CD14-positive monocyte (primary cell): ENCODE results near the gene FNBP1L. TPM values are rescaled to one million over a fixed set of nuclear protein-coding genes. Genes with fewer than 3 reads are reported as not detected.

ENCODE experiments used
- DNase-seq, 3 donors: peaks; one replicate each; pipeline ENCODE4 v3.0.0-alpha.2; 2011 to 2022
- H2AFZ ChIP-seq: 2 replicates; pipeline ENCODE4 v1.6.0; 2012; ENCODE audit warnings: mild to moderate bottlenecking, low read depth, low read length, inconsistent platforms; ENCODE audit not compliant: insufficient read depth, poor library complexity, severe bottlenecking
- H3K27ac ChIP-seq, 2 donors: 1 replicate in 1 of 2; 2 replicates in 1 of 2; pipeline ENCODE4 v1.5.1; 2012 to 2013; ENCODE audit warnings: low read length in 2 of 2, control low read depth in 1 of 2, inconsistent platforms in 1 of 2, low read depth in 1 of 2, mild to moderate bottlenecking in 1 of 2
- H3K27me3 ChIP-seq, 2 donors: one replicate each; pipeline versions ENCODE4 v1.6.0 to v1.6.1; 2011 to 2013; ENCODE audit warnings: low read length in 2 of 2; ENCODE audit not compliant: control insufficient read depth in 2 of 2, insufficient read depth in 2 of 2
- H3K36me3 ChIP-seq, 2 donors: replicated peaks in 1 of 2; 1 replicate in 1 of 2; 2 replicates in 1 of 2; pipeline versions ENCODE4 v1.5.1 to v1.6.1; 2012 to 2013; ENCODE audit warnings: low read length in 2 of 2, control low read depth in 1 of 2, inconsistent platforms in 1 of 2, mild to moderate bottlenecking in 1 of 2; ENCODE audit not compliant: insufficient read depth in 2 of 2, control insufficient read depth in 1 of 2
- H3K4me1 ChIP-seq, 2 donors: 1 replicate in 1 of 2; 2 replicates in 1 of 2; pipeline versions ENCODE4 v1.5.1 to v1.6.1; 2012 to 2013; ENCODE audit warnings: low read length in 2 of 2, control low read depth in 1 of 2, inconsistent platforms in 1 of 2, mild to moderate bottlenecking in 1 of 2, moderate library complexity in 1 of 2; ENCODE audit not compliant: insufficient read depth in 2 of 2, control insufficient read depth in 1 of 2
- H3K4me2 ChIP-seq: replicated peaks from 2 replicates; pipeline ENCODE3; 2012; ENCODE audit warnings: low read length, moderate library complexity, mild to moderate bottlenecking; ENCODE audit not compliant: poor library complexity, severe bottlenecking; ENCODE audit errors: extremely low read depth
- H3K4me3 ChIP-seq, 3 experiments: fragments of 200-600 bp in 1 of 3; sonication (generic) in 1 of 3; replicated peaks in 1 of 3; 1 replicate in 2 of 3; 2 replicates in 1 of 3; pipeline ENCODE4 v1.5.1; 2011 to 2013; ENCODE audit warnings: low read length in 3 of 3, mild to moderate bottlenecking in 3 of 3, control low read depth in 2 of 3, low read depth in 2 of 3, inconsistent platforms in 1 of 3, moderate library complexity in 1 of 3
- H3K79me2 ChIP-seq: 2 replicates; pipeline ENCODE4 v1.6.0; 2012; ENCODE audit warnings: mild to moderate bottlenecking, control low read depth, inconsistent platforms, low read length, moderate library complexity; ENCODE audit not compliant: insufficient read depth
- H3K9ac ChIP-seq: 2 replicates; pipeline ENCODE4 v1.6.0; 2017; ENCODE audit warnings: low read length, mild to moderate bottlenecking; ENCODE audit not compliant: insufficient read depth, poor library complexity, severe bottlenecking
- H3K9me3 ChIP-seq, 2 donors: replicated peaks in 1 of 2; 1 replicate in 1 of 2; 2 replicates in 1 of 2; pipeline versions ENCODE4 v1.5.1 to v1.6.1; 2012 to 2013; ENCODE audit warnings: low read length in 2 of 2, control low read depth in 1 of 2; ENCODE audit not compliant: control insufficient read depth in 1 of 2, insufficient read depth in 1 of 2
- H4K20me1 ChIP-seq: 2 replicates; pipeline ENCODE4 v1.6.0; 2012; ENCODE audit warnings: mild to moderate bottlenecking, low read length, control low read depth, moderate library complexity; ENCODE audit not compliant: insufficient read depth
- H3K27ac Mint-ChIP-seq, 7 donors: one replicate each; pipeline ENCODE4 v1.8.0; 2020; ENCODE audit warnings: mild to moderate bottlenecking in 7 of 7, mixed read lengths in 7 of 7, moderate library complexity in 6 of 7, inconsistent platforms in 2 of 7
- H3K27me3 Mint-ChIP-seq, 3 donors: one replicate each; pipeline ENCODE4 v1.8.0; 2021 to 2022; ENCODE audit warnings: low read depth in 3 of 3, mild to moderate bottlenecking in 3 of 3, mixed read lengths in 3 of 3, moderate library complexity in 3 of 3, inconsistent platforms in 1 of 3
- H3K36me3 Mint-ChIP-seq, 2 donors: one replicate each; pipeline ENCODE4 v1.8.0; 2020; ENCODE audit warnings: mixed read lengths in 2 of 2, inconsistent platforms in 1 of 2, mild to moderate bottlenecking in 1 of 2
- H3K4me1 Mint-ChIP-seq: one replicate; pipeline ENCODE4 v1.8.0; 2020; ENCODE audit warnings: mild to moderate bottlenecking, mixed read lengths
- H3K4me3 Mint-ChIP-seq, 2 donors: one replicate each; pipeline ENCODE4 v1.8.0; 2020; ENCODE audit warnings: mild to moderate bottlenecking in 2 of 2, mixed read lengths in 2 of 2, moderate library complexity in 1 of 2
- H3K9me3 Mint-ChIP-seq, 7 donors: one replicate each; pipeline ENCODE4 v1.8.0; 2020 to 2022; ENCODE audit warnings: mixed read lengths in 7 of 7, mild to moderate bottlenecking in 6 of 7, moderate library complexity in 6 of 7, inconsistent platforms in 2 of 7
- CTCF ChIP-seq: fragments of 200-600 bp; IDR thresholded peaks from one replicate; pipeline ENCODE4 v1.8.0; 2022; ENCODE audit warnings: antibody characterized with exemption, mild to moderate bottlenecking
- WGBS: methylation state at CpG from one replicate; pipeline ENCODE4 v1.1.5; 2013; ENCODE audit warnings: missing lambda C conversion rate; ENCODE audit not compliant: insufficient coverage; 5-methylcytosine and 5-hydroxymethylcytosine counted together
- intact Hi-C, 2 donors: fragments of 100-400 bp; cut with micrococcal nuclease; formaldehyde crosslinking; loops; one replicate each; pipeline versions ENCODE4 v1.15.0 to v1.15.1; 2023
- polyA plus RNA-seq, 3 donors: library from polyadenylated mRNA; depleted of rRNA in 1 of 3; unstranded in 2 of 3; stranded (reverse) in 1 of 3; fragments of 300-500 nt in 2 of 3; fragments of >200 nt in 1 of 3; fragmentation: Illumina TruSeq in 2 of 3; gene quantifications; 1 replicate in 2 of 3; 2 replicates in 1 of 3; pipeline ENCODE4 v1.2.3, GENCODE V29; 2012 to 2021

Gene FNBP1L
- polyA plus RNA-seq, 3 donors, result 0.15 to 0.32 (median 0.28) TPM

- Histone ChIP-seq H3K9me3 (no peaks in the 10 kb centered on the region), H2AFZ (peak overlapping the region; percentile 18), H3K4me3 (peak overlapping the region in 1 of 3 experiments; percentile 0), H3K9ac (no peak overlapping the region), H3K36me3 (no peaks in the 10 kb centered on the region), H3K4me1 (peaks cover 25 to 48% of the 10 kb centered on the region in 2 donors), H3K27ac (no peak overlapping the region), H4K20me1 (no peaks in the 10 kb centered on the region), H3K79me2 (no peaks in the 10 kb centered on the region), H3K27me3 (no peaks in the 10 kb centered on the region), H3K4me2 (peak overlapping the region; percentile 27)
- Mint-ChIP-seq H3K4me3 (peak overlapping the region; percentile 5 to 82), H3K36me3 (no peaks in the 10 kb centered on the region), H3K4me1 (peaks cover 46% of the 10 kb centered on the region), H3K9me3 (no peaks in the 10 kb centered on the region), H3K27ac (no peak overlapping the region), H3K27me3 (no peaks in the 10 kb centered on the region)
- intact Hi-C loops, result no loop called here
- TF ChIP-seq CTCF, result no peak
- no peak for DNase-seq
- 11% methylated on average over 4 of the region's 7 CpGs for WGBS
These were observed 107.3 kb downstream of the FNBP1L start for GRCh38 chr1:93554883-93555872.

GRCh38 chr1:93556291-93556690 is 108.4 kb downstream of the FNBP1L start:
- no peaks in the 10 kb centered on the region for H4K20me1 ChIP-seq
- intact Hi-C loops, result no loop called here
- no peaks in the 10 kb centered on the region for H3K27me3 ChIP-seq
- Mint-ChIP-seq H3K4me3 (no peak overlapping the region), H3K9me3 (no peaks in the 10 kb centered on the region), H3K27ac (no peak overlapping the region), H3K27me3 (no peaks in the 10 kb centered on the region), H3K4me1 (peaks cover 41% of the 10 kb centered on the region), H3K36me3 (peaks cover 0 to 6% of the 10 kb centered on the region in 2 donors)
- H3K4me1 ChIP-seq, result peaks cover 23 to 42% of the 10 kb centered on the region in 2 donors
- no CpG with 5 or more reads among the region's 2 CpGs for WGBS
- no peaks in the 10 kb centered on the region for H3K79me2 ChIP-seq
- H3K9ac ChIP-seq, result no peak overlapping the region
- H3K27ac ChIP-seq, result no peak overlapping the region
- no peak for TF ChIP-seq CTCF
- H3K4me2 ChIP-seq, result no peak overlapping the region
- H2AFZ ChIP-seq, result no peak overlapping the region
- H3K9me3 ChIP-seq, result no peaks in the 10 kb centered on the region
- DNase-seq, result no peak
- H3K4me3 ChIP-seq, result no peak overlapping the region
- H3K36me3 ChIP-seq, result no peaks in the 10 kb centered on the region
